ENCODE measurements around the gene DLL1.

Gene DLL1

GRCh38 chr6:170253226-170253909, 37.5 kb downstream of the DLL1 start:
- Histone ChIP-seq H3K27ac (ENCODE audit: low read depth, low read length, poor library complexity, severe bottlenecking) (no peak overlapping the region), H3K9me2 (ENCODE audit: low read depth, low read length) (no peaks in the 10 kb centered on the region), H3K79me2 (ENCODE audit: insufficient read depth, low read length) (no peaks in the 10 kb centered on the region), H2AFZ (ENCODE audit: low read length) (no peak overlapping the region), H3K4me2 (ENCODE audit: low read length) (no peak overlapping the region), H3F3A (ENCODE audit: insufficient read depth, low read length) (no peaks in the 10 kb centered on the region), H4K20me1 (ENCODE audit: insufficient read depth, low read length) (no peaks in the 10 kb centered on the region), H3K27me3 (ENCODE audit: insufficient read depth, low read length) (peaks cover 6% of the 10 kb centered on the region; the same call in 1 of the 2 replicates), H3K9ac (ENCODE audit: low read length) (no peak overlapping the region), H3K9me3 (ENCODE audit: low read length) (no peaks in the 10 kb centered on the region), H3K4me3 (ENCODE audit: low read depth, low read length, poor library complexity, severe bottlenecking) (no peak overlapping the region), H3K4me1 (ENCODE audit: insufficient read depth, low read length, severe bottlenecking) (no peaks in the 10 kb centered on the region), H3K36me3 (ENCODE audit: insufficient read depth, low read length) (no peaks in the 10 kb centered on the region)
- no peak for TF ChIP-seq CTCF (IDR thresholded peaks at IDR 0.05; ENCODE audit: low read length)
- TF ChIP-seq EZH2 (IDR thresholded peaks at IDR 0.05; ENCODE audit: borderline replicate concordance, low read length): no peak

GRCh38 chr6:170251776-170252571, 38.9 kb downstream of the DLL1 start:
- no peaks in the 10 kb centered on the region for H3K9me2 ChIP-seq (ENCODE audit: low read depth, low read length)
- H3K4me1 ChIP-seq (ENCODE audit: insufficient read depth, low read length, severe bottlenecking): no peaks in the 10 kb centered on the region
- H3K9ac ChIP-seq (ENCODE audit: low read length): no peak overlapping the region
- no peak overlapping the region for H3K4me2 ChIP-seq (ENCODE audit: low read length)
- H3K4me3 ChIP-seq (ENCODE audit: low read depth, low read length, poor library complexity, severe bottlenecking): no peak overlapping the region
- H3K27me3 ChIP-seq (ENCODE audit: insufficient read depth, low read length): no peaks in the 10 kb centered on the region
- TF ChIP-seq EZH2 (IDR thresholded peaks at IDR 0.05; ENCODE audit: borderline replicate concordance, low read length) (no peak), CTCF (IDR thresholded peaks at IDR 0.05; ENCODE audit: low read length) (no peak)
- H3K36me3 ChIP-seq (ENCODE audit: insufficient read depth, low read length): no peaks in the 10 kb centered on the region
- H3K79me2 ChIP-seq (ENCODE audit: insufficient read depth, low read length): no peaks in the 10 kb centered on the region
- no peaks in the 10 kb centered on the region for H3F3A ChIP-seq (ENCODE audit: insufficient read depth, low read length)
- no peak overlapping the region for H2AFZ ChIP-seq (ENCODE audit: low read length)
- H4K20me1 ChIP-seq (ENCODE audit: insufficient read depth, low read length): no peaks in the 10 kb centered on the region
- no peaks in the 10 kb centered on the region for H3K9me3 ChIP-seq (ENCODE audit: low read length)
- H3K27ac ChIP-seq (ENCODE audit: low read depth, low read length, poor library complexity, severe bottlenecking): no peak overlapping the region

GRCh38 chr6:170250981-170251775, 39.7 kb downstream of the DLL1 start:
- Histone ChIP-seq H3K27me3 (ENCODE audit: insufficient read depth, low read length) (no peaks in the 10 kb centered on the region), H3K9ac (ENCODE audit: low read length) (no peak overlapping the region), H3K36me3 (ENCODE audit: insufficient read depth, low read length) (no peaks in the 10 kb centered on the region), H3K27ac (ENCODE audit: low read depth, low read length, poor library complexity, severe bottlenecking) (no peak overlapping the region), H3K4me3 (ENCODE audit: low read depth, low read length, poor library complexity, severe bottlenecking) (no peak overlapping the region), H2AFZ (ENCODE audit: low read length) (no peak overlapping the region), H4K20me1 (ENCODE audit: insufficient read depth, low read length) (no peaks in the 10 kb centered on the region), H3K4me2 (ENCODE audit: low read length) (no peak overlapping the region), H3F3A (ENCODE audit: insufficient read depth, low read length) (no peaks in the 10 kb centered on the region), H3K9me3 (ENCODE audit: low read length) (no peaks in the 10 kb centered on the region), H3K4me1 (ENCODE audit: insufficient read depth, low read length, severe bottlenecking) (no peaks in the 10 kb centered on the region), H3K9me2 (ENCODE audit: low read depth, low read length) (no peaks in the 10 kb centered on the region), H3K79me2 (ENCODE audit: insufficient read depth, low read length) (no peaks in the 10 kb centered on the region)
- TF ChIP-seq CTCF (IDR thresholded peaks at IDR 0.05; ENCODE audit: low read length) (no peak), EZH2 (IDR thresholded peaks at IDR 0.05; ENCODE audit: borderline replicate concordance, low read length) (no peak)
